ENCODE data around the gene NAPA.

DNA sequence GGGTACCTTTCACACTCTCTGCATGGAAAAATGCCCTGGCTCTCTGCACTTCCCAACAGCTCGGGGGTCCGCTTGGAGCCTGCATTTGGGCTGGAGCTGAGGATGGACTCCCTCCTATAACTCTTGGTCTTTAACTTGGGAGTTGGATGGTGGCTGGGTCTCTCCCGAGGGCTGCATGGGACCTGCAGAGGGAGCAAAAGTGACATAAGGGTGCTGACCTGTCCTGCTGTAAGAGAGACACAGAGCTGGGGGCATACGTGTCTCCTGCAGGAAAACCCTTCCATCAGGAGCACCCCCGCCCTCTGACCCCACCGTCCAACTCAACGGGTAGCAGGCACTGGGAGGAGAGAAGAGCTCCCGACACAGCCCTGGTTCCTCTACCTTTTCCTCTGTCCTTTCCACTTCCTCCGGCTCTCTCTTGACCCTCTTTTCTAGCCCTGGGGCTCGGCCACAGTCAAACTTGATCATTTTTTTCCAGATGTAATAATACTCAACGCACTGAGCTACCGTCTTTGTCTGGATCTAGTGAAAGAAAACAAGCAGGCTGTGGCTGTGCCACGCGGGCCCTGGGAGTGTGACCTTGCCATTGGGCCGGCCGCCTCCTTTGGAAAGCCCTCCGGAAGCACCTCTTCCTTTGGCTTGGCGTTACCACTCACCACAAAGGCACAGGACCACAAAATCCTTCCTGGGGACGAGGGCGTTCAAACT, 6.8 kb upstream of the NAPA start:
- TF ChIP-seq, protein P1, sequence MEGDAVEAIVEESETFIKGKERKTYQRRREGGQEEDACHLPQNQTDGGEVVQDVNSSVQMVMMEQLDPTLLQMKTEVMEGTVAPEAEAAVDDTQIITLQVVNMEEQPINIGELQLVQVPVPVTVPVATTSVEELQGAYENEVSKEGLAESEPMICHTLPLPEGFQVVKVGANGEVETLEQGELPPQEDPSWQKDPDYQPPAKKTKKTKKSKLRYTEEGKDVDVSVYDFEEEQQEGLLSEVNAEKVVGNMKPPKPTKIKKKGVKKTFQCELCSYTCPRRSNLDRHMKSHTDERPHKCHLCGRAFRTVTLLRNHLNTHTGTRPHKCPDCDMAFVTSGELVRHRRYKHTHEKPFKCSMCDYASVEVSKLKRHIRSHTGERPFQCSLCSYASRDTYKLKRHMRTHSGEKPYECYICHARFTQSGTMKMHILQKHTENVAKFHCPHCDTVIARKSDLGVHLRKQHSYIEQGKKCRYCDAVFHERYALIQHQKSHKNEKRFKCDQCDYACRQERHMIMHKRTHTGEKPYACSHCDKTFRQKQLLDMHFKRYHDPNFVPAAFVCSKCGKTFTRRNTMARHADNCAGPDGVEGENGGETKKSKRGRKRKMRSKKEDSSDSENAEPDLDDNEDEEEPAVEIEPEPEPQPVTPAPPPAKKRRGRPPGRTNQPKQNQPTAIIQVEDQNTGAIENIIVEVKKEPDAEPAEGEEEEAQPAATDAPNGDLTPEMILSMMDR (conservative IDR thresholded peaks at IDR 0.05; ENCODE audit: low read length), result no peak
- TF ChIP-seq EZH2phosphoT487 (IDR thresholded peaks at IDR 0.05; ENCODE audit: borderline replicate concordance), result no peak

All from Loucy (cell line).